ENCODE data around the gene ABCA5. TPM values are rescaled to one million over a fixed set of nuclear protein-coding genes. Genes with fewer than 3 reads are reported as not detected.

Gene ABCA5
- total and polyA plus RNA-seq, 2 of the 13 experiments (the other 11 are each of a cell fraction or from before 2014, with no cell fraction given) = 9.7 to 10.1 TPM

DNA sequence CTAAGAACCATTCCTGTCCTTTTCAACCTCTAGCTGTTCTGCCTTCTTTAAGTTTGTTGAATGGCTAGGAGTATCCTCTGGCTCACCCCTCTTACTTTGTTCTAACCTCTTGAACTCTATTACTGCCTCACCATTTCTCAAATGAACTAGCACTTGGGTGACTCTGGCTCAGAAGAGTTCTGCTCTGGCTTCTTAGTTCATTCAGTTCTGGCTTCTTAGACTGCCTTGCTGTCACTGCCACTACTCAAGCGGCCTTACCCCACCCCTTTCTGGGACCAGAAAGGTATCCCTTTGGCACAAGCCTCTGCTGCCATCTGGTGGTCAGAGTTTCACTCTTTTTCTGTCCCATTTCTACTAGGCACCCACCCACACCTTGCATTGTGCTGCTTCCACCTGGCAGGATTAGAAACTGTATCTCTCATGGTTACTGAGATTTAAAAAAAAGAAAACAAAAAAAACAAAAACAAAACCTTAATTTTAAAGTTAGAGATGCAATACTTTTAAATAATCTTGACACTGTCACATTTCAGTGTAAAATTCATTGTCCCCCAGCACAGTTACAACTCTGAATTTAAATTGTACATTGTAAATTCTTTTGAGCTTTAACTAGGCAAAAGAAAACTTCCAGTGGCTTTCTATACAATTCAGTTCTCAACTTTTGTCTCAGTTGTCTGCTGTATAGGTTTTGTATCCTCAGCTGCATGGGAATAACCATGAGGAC is 91.4 kb downstream of the ABCA5 start (continued):
- TF ChIP-seq ZNF589 (CRISPR knock-in tag; conservative IDR thresholded peaks at IDR 0.05) (no peak), MLX (CRISPR knock-in tag; IDR thresholded peaks at IDR 0.05) (no peak), GLI4 (CRISPR knock-in tag; IDR thresholded peaks at IDR 0.05; ENCODE audit: borderline replicate concordance) (no peak), NR2F1 (CRISPR knock-in tag; IDR thresholded peaks at IDR 0.05) (no peak), ATAD3A (CRISPR knock-in tag; IDR thresholded peaks at IDR 0.05) (no peak), ZNF691 (CRISPR knock-in tag; IDR thresholded peaks at IDR 0.05; ENCODE audit: borderline replicate concordance, low read depth) (no peak), MAFF (IDR thresholded peaks at IDR 0.05; ENCODE audit: low read depth, low read length) (no peak), HOXA3 (CRISPR knock-in tag; IDR thresholded peaks at IDR 0.05) (peak; percentile 40; the same call in 1 of the 2 replicates), KAT2B (IDR thresholded peaks at IDR 0.05; ENCODE audit: borderline replicate concordance, low read depth, low read length) (no peak), ZBTB26 (CRISPR knock-in tag; IDR thresholded peaks at IDR 0.05; ENCODE audit: borderline replicate concordance) (no peak), ATF3 (CRISPR knock-in tag; IDR thresholded peaks at IDR 0.05) (no peak), ZFP41 (CRISPR knock-in tag; IDR thresholded peaks at IDR 0.05; ENCODE audit: borderline replicate concordance) (no peak), KAT7 (CRISPR knock-in tag; IDR thresholded peaks at IDR 0.05; ENCODE audit: borderline replicate concordance) (no peak), ZNF44 (CRISPR knock-in tag; IDR thresholded peaks at IDR 0.05) (no peak; the same call in 1 of the 2 replicates), ZNF160 (CRISPR knock-in tag; IDR thresholded peaks at IDR 0.05) (no peak), RBFOX2 (IDR thresholded peaks at IDR 0.05; ENCODE audit: low read depth, low read length) (no peak)
- TF ChIP-seq, protein P1, sequence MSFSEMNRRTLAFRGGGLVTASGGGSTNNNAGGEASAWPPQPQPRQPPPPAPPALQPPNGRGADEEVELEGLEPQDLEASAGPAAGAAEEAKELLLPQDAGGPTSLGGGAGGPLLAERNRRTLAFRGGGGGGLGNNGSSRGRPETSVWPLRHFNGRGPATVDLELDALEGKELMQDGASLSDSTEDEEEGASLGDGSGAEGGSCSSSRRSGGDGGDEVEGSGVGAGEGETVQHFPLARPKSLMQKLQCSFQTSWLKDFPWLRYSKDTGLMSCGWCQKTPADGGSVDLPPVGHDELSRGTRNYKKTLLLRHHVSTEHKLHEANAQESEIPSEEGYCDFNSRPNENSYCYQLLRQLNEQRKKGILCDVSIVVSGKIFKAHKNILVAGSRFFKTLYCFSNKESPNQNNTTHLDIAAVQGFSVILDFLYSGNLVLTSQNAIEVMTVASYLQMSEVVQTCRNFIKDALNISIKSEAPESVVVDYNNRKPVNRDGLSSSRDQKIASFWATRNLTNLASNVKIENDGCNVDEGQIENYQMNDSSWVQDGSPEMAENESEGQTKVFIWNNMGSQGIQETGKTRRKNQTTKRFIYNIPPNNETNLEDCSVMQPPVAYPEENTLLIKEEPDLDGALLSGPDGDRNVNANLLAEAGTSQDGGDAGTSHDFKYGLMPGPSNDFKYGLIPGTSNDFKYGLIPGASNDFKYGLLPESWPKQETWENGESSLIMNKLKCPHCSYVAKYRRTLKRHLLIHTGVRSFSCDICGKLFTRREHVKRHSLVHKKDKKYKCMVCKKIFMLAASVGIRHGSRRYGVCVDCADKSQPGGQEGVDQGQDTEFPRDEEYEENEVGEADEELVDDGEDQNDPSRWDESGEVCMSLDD (CRISPR knock-in tag; IDR thresholded peaks at IDR 0.05; ENCODE audit: borderline replicate concordance) = no peak
